Measurements from ENCODE around the gene CREB5.

CREB5 gene

DNA sequence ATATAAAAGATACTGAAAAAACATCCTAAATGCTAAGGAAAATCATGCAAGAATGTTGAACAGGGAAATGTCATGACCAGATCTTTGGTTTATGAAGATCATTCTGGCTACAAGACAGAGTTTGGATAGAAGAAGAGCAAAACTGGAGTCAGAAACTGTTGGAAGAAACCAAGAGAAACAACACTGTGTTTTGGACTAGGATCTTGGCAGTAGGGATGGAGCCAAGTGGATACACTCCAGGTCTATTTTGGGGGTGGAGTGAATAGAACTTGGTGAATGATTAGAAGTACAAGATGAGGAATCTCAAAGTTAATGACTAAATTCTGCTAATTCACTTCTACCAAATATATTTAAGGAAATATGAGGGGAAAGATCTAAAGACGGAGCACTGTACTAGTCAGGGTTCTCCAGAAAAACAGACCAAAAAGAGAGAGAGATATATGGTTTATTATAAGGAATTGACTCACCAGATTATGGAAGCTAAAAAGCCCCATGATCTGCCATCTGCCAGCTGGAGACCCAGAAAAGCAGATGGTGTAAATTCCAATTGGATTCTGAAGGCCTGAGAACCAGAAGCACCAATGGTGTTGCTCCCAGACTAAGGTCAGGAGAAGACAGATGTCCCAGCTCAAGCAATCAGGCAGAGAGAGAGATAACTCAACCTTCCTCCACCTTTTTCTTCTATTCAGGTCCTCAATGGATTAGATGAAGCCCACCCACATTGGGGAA is 290.9 kb downstream of the CREB5 start:
- no peak for DNase-seq (ENCODE audit: low read depth in 3 of 3, low spot score in 1 of 3)

DNA sequence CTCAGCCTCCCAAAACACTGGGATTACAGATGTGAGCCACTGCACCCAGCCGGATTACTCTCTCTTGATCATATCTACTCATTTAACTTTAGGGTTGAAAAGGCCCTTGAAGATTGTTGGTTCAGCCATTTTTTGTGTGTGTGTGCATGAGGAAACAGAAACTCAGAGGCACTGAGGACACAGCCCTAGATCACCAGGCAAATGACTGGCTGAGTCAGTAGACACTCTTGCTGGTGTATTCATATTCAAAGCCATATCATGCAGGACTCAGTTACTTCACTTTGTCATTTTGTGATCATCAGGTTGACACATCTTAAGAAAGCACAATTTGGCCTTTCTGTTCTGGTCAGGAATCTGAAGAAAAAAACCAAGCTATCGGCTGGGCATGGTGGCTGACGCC is 292.4 kb downstream of the CREB5 start:
- no peak for DNase-seq (ENCODE audit: low read depth in 3 of 3, low spot score in 1 of 3)

DNA sequence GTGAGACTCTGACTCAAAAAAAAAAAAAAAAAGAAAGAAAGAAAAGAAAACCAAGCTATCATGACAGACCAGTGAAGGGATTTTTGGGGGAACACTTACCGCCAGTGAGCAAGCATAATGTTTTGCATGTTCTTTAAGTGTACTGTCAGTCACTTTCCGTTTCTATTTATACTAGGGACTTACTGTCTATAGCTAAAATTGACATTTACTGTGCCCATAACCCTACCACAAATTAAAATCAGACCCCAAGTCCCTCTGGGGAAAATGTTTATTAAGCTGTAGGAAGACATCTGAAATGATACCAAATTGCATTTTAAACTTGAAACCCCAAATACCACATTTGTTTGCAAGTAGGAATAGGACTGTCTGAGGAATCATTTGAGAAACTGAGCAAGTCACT is 293.0 kb downstream of the CREB5 start:
- DNase-seq (ENCODE audit: low read depth in 3 of 3, low spot score in 1 of 3) = no peak

DNA sequence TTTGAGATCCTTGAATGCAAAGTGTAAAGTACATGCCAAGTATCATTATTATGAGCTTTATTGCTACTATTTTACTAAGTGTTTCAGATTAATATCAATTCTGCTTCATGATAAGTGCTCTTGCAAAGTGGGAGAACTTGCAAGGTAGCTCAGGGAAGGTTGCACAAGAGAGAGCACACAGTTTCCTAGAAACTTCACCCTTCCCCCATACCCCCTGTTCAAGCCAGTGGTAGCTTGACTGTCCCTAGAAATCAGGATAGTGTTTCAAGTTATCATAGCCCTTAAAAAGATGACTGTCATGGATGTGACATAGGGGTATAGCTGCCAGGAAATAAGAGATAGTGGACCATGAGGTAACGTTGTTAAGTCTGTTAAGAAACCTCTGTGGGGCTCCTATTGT is 294.3 kb downstream of the CREB5 start:
- DNase-seq (ENCODE audit: low read depth in 3 of 3, low spot score in 1 of 3) = no peak

DNA sequence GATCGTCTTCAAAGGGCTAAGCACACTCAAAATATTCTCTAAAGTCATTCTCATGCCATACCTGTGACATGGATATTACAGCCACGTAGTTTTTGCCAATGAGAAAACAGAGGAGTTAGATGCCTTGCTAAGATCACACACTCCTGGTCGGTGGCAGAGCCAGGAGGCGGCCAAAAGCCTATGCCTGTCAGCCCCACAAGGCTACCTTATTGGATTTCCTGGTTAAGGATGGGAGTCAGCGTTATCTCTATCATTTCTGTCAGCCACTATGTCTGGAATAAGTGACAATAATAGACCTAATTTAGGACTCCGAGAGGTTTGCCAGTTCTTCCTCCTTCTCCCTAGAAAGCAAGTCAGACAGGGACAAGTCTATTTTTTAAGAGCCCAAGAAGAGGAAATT is 295.0 kb downstream of the CREB5 start:
- no peak for DNase-seq (ENCODE audit: low read depth in 3 of 3, low spot score in 1 of 3)

DNA sequence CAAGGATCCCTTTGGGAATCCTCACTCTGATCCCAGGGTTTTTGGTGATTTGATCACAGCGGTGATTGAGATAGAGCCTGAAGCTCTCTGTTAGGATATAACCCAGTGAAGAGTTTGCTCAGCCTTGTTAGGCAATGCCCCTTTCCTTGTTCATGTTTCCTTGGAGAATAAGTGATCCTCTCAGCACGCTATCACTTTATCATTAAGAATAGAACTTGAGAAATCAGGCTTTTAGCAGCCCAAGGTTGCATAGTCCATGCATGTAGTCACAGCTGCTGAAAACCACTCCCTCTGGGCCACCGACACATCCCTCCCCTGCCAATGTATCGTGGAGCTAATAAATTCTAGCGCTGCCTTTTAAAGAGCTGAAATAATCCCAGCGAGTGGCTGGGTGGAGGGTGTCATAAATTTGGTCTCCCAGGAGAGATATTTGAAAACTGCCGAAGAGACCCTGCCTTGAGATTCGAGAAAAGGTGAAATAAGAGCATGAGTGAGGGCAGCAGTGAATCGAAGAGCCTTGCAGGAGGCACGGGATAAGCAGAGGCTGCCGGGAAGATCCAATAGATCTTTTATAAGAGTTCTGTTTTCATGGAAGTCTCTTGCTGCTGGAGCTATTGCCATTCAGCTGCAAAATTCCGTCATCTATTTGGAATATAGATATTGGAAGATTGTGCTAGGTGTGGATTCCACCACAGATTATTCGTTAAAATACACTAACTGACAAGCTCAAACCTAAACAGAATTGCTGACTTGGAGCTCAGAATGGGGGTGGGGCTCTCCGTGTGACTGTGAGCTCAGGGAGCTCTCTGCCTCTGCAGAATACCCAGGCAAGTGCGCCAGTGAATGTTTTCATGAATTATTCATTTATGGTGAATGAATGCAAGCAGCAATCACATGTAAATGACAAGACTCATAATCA is 296.0 kb downstream of the CREB5 start:
- DNase-seq (ENCODE audit: low read depth in 3 of 3, low spot score in 1 of 3) = no peak

DNA sequence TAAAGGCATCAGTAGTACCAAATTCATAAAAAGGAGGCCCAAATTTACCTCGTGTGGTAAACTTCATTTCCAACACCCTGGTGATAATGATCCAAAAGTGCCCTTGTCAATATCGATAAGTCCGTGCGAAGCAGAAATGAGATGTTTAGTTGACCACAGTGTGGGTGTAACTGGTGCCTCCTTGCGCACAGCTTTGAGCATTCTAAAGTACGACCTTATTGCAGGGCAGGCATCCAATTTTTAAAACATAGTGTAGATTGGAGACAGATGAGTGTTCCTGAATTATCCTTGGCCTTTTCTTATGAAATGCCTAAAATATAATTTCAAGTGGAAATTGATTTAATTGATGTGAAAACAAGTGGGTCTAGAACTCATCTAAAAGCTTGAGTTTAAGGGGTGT is 297.4 kb downstream of the CREB5 start:
- DNase-seq (ENCODE audit: low read depth in 3 of 3, low spot score in 1 of 3) = no peak

DNA sequence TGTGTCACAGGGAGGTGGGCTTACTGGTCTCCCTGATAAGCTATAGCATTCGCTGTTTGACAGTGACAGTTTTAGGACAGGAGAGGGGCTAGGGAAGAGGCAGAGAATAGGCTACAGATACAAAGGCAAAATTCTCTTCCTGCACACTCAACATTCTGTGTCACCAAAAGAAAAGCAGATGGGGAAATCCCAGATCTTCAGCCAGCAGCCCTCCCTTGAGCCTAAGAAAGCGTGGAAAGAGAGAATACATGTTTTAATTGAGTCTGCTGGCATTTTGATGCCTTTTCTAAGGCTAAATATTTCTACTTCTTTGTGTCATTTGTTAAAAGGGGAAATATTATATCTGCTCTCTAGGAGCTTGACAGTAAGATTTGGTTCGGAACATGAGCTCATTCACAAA is 298.8 kb downstream of the CREB5 start:
- DNase-seq (ENCODE audit: low read depth in 3 of 3, low spot score in 1 of 3) = no peak

DNA sequence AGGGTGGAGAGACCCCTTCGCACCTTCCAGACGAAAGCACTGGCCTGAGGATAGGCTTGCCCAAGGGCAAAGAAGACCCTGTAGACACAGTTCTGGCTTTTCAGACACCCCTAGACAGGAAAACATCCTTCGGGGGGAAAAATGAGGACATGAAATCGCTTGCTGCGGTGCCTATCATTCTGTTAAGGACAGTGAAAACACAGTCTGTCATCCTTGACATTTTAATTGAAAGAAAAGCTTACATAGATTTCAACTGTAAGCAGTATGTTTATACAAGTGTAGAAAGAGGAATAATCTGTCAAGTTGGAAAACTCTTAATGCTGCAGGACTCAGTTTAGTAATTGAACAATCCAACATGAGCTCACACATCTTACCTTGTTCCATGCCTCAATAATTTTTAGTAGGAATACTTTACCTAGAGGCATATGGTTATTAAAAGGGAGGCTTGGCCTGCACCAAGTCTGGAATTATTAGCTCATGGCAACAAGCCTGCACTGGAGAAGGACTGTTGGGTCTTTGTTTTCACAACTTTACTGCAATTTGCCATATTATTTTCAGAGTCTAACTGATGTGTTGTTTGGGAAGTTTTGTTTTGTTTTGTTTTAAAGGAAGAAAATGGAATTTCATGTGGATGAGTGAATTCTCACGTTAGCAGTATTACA is 302.3 kb downstream of the CREB5 start:
- no peak for DNase-seq (ENCODE audit: low read depth in 3 of 3, low spot score in 1 of 3)

DNA sequence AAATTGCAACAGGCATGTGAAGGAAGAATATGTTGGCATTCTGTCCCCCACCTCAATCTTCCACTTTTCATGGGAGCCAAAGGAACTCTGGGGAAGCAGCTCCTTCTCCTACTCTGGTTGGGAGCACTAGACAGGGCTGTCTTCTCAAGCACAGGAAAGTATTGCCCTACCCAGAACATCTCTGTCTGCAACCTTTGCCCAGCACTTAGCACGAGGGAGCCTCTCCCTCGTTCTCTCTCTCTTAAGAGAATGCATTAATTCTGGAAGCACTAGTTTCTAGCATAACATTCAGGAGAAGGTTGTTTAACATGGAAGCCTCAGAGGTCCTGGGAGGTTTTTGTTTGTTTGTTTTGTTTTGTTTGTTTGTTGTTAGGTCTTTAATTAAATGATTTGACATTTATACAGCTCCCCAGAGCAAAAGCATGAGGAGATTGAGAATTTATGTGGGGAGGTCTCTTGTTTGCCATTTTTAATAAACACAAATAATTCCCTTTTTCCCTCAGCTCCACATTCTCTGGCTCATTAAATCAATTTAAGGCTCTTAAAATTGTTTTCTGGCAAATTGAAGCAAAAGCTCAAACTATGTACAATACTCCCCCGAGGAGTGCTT is 305.2 kb downstream of the CREB5 start:
- no peak for DNase-seq (ENCODE audit: low read depth in 3 of 3, low spot score in 1 of 3)

DNA sequence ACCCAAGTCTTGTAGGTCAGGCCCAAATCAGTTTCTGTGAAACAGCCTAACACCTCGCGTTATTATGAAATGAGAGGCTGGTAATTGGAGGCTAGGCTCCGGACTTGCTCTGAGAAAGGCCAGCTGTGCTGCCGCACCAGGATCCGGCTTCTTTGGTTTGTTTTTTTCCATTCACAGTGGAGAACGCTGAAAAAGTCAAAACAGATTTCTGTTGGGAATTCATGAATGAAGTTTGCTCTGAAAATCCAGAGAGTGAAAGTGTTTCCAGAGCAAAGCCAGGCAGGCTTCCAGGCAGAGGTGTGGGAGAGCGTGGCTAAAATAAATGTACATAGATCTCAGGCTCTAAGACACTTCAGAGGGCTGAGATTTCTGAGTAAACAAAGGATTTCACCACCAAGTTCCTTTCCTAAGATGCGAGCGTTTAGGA is 305.8 kb downstream of the CREB5 start:
- no peak for DNase-seq (ENCODE audit: low read depth in 3 of 3, low spot score in 1 of 3)

DNA sequence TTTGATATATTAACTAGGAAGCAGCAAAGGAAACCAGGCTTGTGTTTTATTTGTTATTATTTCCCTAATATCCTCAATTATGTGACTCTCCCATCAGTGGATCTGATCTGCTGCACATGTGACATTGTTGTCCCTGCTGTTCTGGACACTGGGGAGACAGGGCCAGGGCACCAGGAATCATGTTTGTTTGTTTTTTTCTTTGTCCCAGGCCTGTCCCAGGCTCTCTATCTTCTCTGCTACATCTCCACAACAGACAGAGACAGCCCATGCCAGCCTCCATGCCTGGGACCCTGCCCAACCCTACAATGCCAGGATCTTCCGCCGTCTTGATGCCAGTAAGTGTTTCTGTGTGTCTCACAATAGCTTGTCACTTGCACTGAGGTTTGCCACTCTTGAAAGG is 306.2 kb downstream of the CREB5 start:
- no peak for DNase-seq (ENCODE audit: low read depth in 3 of 3, low spot score in 1 of 3)

DNA sequence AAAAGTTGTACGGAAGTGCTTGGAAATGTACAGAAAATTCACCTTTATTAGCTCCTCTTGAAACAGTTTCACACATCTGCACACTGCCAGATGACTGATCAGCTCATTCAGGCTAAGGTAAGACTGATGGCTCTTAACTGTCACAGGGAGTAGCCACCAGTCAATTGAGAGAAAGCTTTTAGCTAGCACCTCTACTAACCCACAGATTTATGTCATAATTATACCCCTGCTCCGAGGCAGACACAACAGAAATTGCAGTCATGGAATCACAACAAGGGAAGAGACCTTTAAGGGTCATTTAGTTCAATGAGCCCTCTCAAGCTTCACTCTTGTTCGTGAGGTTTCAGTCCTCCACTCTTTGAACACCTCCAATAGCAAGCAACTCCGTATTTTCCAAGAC is 310.4 kb downstream of the CREB5 start:
- DNase-seq (ENCODE audit: low read depth in 3 of 3, low spot score in 1 of 3) = no peak

DNA sequence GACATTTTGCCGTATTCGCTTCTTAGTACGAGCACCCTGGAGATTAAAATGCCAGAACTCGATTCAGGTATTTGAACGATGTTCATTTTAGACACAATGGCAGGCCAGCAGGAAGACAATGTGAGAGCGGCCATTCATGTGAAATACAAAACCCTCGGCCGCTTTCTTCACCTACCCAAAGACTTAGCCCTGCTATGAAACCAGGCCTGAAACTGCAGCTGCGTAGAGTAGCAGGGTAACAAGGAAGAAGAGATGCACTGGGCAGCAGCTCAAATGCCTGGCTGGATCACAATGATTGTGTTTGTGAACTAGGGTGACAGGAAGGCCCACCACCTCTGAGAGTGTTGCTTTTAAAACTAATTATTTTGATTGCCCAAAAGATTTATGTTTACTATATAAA is 311.0 kb downstream of the CREB5 start:
- DNase-seq (ENCODE audit: low read depth in 3 of 3, low spot score in 1 of 3) = no peak

DNA sequence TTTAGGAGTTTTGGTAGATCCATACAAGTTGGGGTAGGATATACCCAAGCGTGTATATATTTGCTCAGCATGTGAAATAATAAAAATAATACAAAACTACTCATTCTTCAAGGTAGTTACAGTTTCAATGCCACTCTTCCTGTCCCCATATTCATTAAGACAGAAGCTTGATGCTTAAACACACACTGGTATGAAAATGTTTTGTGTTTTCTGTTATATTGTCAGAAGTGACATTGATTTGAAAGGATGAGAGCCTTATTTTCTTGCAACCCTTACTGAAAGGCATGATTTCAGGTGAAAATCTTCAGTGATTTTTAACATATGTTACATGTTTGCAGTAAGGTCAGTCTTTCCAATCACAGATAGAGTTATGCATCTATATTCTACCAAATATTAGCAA is 312.2 kb downstream of the CREB5 start:
- no peak for DNase-seq (ENCODE audit: low read depth in 3 of 3, low spot score in 1 of 3)

DNA sequence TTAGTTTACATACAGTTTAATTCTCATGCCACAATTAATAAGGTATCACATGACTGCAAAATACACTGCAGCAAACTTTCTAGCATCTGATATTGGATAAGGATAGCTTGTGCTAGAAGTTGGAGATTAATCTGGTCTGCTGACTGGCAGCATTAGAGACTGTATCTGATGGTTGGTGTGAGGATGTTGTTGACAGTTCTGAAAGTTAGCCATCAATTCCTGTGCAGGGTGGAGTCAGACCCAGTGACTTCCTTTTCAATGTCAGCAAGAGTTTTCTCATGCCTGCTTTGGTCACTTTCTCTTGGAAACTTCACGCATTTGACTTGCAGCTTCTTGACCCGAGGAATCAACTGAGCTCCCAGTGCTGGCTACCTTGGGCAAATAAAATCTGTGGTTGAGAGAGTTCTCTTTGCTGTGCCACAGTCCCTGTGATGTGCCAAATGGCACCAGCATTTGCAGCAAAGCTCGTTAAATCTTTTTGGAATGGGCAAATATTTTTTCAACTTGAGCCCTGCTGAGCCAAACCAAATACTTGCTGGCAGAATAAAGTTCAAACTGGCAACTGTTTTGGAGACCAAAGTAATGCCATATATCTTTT is 312.8 kb downstream of the CREB5 start:
- DNase-seq (ENCODE audit: low read depth in 3 of 3, low spot score in 1 of 3) = no peak

DNA sequence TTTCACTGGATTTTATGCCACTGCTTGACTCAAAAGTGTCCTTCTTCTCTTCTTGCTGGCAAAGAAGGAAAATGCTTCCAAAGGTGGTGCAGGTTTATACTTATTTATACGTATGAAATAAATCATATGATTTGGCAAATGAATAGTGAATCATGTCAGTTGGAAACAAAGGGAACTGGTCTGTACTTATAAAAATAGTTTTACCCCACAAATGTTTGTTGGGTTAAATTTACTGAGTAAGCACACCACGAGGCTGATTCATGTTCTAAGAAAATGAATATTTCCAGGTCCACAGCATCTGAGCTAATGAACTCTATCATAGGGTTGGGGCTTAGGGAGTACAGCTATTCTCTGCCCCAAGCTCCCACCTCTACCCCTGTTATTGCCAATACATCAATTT is 313.6 kb downstream of the CREB5 start:
- DNase-seq (ENCODE audit: low read depth in 3 of 3, low spot score in 1 of 3) = no peak

DNA sequence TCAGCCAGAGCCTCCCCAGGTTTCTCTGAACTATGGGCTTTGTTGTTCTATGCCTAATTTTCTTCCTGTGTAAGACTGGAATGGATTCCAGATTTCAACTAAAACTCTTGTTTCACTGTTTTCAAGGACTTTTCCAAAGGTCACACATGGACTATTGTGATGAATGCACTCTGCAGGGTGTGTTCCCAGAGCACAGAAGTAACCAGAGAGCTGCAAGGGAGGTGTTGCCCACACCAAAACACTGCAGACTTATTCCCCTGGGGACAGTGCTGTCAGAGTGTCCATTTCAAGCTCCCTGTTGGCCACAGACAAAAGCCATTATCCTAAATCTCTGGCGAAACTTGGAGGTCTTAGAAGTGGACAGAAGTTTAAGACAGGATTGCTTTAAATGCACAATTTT is 314.2 kb downstream of the CREB5 start:
- no peak for DNase-seq (ENCODE audit: low read depth in 3 of 3, low spot score in 1 of 3)

DNA sequence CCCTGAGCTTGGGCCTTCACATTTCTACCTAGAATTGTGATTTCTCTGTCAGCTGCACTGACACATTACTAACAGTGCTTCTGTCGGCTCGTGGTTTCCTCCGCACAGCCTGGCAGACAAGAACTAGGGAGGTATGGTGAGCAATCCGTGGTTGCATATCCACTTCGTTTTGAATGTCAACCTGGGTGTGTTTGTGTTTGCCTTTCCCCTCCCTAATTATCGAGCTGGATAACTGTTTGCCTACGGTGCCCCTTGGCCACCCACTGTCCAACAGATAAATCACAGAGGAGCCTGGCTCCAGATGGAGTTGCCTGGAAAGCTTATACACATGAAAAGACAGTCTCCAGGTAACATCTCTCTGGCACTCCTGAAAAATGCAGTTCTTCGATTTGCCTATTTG is 317.0 kb downstream of the CREB5 start:
- DNase-seq (ENCODE audit: low read depth in 3 of 3, low spot score in 1 of 3) = no peak

DNA sequence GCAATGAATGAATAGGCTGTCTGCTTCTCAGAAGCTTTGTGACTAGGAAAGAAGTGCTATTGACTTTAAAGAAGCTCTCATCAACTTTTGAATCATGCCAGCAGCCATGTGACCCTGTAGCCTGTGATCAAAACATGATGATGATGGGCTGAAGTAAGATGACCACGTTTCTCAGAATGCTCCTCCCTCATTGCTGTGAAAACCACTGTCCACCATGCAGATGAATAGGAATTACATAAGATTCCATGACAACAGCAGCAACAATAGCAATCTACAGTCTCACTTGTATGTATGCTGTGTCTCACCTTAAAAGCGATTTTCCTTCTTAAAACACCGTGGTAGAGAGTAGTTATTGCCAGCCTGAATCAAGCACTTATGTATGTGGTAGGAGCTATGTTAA is 317.4 kb downstream of the CREB5 start:
- DNase-seq (ENCODE audit: low read depth in 3 of 3, low spot score in 1 of 3) = no peak

DNA sequence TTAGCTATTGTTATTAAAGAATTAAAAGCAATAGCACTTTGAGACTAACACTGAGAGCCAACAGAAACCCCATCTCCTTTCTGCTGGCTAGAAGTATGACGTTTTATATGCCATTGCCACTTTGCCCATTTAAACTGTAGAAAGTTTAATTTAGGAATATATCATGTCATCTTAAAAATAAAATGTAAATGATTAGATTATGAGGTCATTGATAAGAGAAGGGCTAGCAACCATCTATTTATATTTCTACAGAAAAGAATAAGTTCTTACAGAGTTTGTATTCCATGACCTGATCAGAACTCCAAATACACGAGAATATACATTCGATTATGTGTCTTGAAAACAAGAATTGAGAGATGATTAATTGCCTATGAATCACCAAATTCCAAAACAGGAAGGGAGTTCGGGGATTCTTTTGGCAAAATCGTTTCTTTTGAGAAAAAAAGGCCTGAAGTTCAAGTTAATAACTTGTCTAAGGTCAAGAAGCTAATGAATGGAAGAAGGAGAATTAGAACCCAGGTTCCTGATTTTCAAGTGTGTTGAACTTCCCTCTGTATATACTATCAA is 318.9 kb downstream of the CREB5 start:
- no peak for DNase-seq (ENCODE audit: low read depth in 3 of 3, low spot score in 1 of 3)
